GM12891 (cell line): ENCODE measurements around the gene CALML3.

Source experiments
- DNase-seq: peaks from one replicate; pipeline ENCODE4 v3.0.0; 2011; ENCODE audit warnings: low spot score; ENCODE audit not compliant: insufficient read length
- FAIRE-seq: peaks from 2 replicates; lab custom pipeline; 2011; peaks lifted over from hg19 to GRCh38; lab: Jason Lieb, UNC
- PAX5 ChIP-seq: IDR thresholded peaks from 2 replicates; pipeline ENCODE4 v1.6.1; 2011; ENCODE audit warnings: low read length, moderate library complexity, mild to moderate bottlenecking; ENCODE audit not compliant: insufficient read depth, severe bottlenecking
- POLR2A ChIP-seq: IDR thresholded peaks from 2 replicates; pipeline ENCODE4 v1.6.1; 2011; ENCODE audit warnings: low read depth, low read length, control low read depth
- POLR2AphosphoS5 ChIP-seq: IDR thresholded peaks from 2 replicates; pipeline ENCODE4 v1.6.1; 2011; ENCODE audit warnings: low read depth, low read length, control low read depth
- POU2F2 ChIP-seq: IDR thresholded peaks from 2 replicates; pipeline ENCODE4 v1.6.1; 2011; ENCODE audit warnings: low read depth, mild to moderate bottlenecking, control low read depth, low read length, moderate library complexity
- SPI1 ChIP-seq: IDR thresholded peaks from 2 replicates; pipeline ENCODE4 v1.6.1; 2011; ENCODE audit warnings: low read depth, low read length, control low read depth
- TAF1 ChIP-seq: IDR thresholded peaks from 2 replicates; pipeline ENCODE4 v1.6.1; 2011; ENCODE audit warnings: low read depth, low read length, control low read depth

Gene CALML3

DNA sequence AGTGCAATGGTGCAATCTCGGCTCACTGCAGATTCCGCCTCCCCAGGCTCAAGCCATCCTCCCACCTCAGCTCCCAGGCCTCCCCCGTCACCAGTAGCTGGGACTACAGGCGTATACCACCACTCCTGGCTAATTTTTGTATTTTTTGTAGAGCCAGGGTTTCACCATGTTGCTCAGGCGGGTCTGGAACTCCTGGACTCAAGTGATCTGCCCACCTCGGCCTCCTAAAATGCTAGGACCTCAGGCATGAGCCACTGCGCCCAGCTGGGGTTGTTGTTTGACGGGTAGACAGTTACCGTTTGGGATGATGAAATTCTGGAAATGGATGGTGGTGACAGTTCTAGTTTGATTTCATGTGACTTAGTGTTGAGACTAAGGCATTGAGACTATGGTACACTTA is 15.3 kb downstream of the CALML3 start:
- DNase-seq, result no peak
- no peak for TF ChIP-seq PAX5
- no peak for TF ChIP-seq SPI1
- no peak for TF ChIP-seq TAF1
- no peak for TF ChIP-seq POU2F2
- TF ChIP-seq POLR2A, result no peak
- TF ChIP-seq POLR2AphosphoS5, result no peak
- no peak for FAIRE-seq

DNA sequence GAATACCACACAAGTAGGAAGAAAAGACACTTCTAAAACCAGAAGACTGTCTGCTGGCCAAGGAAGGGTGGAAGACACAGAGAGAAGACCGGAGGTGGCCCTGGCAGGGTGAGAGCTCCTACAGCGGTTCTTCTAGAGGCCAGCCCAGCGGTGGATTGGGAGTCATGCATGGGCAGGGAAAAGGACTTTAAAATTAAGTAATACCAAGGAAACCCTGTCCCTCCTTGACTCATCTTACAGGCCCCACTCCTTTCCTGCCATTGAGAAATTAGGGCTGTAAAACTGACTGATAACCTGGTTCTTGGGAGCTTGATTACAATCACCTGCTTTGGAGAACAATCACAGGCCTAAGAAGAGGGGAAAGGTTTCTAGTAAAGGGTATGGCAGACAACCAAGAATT is 16.1 kb downstream of the CALML3 start:
- FAIRE-seq (no peak), DNase-seq (no peak)
- TF ChIP-seq SPI1, result no peak
- TF ChIP-seq PAX5, result no peak
- TF ChIP-seq POLR2AphosphoS5, result no peak

DNA sequence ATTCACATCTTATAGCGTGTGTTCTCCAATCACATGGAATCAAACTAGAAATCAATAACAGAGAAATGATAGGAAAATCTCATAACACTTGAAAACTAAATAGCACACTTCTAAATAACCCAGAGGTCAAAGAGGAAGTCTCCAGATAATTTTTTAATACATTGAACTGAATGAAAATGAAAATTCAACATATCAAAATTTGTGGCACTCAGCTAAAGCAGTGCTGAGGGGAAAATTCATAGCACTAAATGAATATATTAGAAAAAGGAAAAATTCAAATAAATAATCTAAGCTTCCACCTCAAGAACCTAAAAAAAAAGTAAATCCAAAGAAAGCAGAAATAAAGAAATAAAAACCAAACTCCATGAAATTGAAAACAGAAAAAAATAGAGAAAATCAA is 17.3 kb downstream of the CALML3 start:
- no peak for FAIRE-seq
- no peak for DNase-seq
- no peak for TF ChIP-seq POU2F2
- no peak for TF ChIP-seq SPI1
- no peak for TF ChIP-seq PAX5
- no peak for TF ChIP-seq TAF1
- TF ChIP-seq POLR2A, result no peak
- no peak for TF ChIP-seq POLR2AphosphoS5

DNA sequence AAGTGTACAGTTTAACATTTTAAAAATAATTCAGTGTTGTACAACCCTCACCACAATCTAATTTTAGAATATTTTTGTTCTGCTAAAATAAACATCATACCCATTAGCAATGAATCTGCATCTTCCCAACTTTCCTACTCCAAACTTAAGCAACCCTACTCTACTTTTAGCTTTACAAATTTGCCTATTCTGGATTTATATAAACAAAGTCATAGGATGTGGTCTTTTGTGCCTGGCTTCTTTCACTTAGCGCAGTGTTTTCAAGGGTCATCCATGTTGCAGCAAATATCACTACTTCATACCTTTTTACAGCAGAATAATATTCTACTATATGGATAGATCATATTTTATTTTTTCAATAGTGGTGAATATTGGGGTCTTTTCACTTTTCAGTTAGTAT is 18.9 kb downstream of the CALML3 start:
- DNase-seq, result no peak
- no peak for FAIRE-seq
- TF ChIP-seq POU2F2 (no peak), PAX5 (no peak), SPI1 (no peak), TAF1 (no peak)

DNA sequence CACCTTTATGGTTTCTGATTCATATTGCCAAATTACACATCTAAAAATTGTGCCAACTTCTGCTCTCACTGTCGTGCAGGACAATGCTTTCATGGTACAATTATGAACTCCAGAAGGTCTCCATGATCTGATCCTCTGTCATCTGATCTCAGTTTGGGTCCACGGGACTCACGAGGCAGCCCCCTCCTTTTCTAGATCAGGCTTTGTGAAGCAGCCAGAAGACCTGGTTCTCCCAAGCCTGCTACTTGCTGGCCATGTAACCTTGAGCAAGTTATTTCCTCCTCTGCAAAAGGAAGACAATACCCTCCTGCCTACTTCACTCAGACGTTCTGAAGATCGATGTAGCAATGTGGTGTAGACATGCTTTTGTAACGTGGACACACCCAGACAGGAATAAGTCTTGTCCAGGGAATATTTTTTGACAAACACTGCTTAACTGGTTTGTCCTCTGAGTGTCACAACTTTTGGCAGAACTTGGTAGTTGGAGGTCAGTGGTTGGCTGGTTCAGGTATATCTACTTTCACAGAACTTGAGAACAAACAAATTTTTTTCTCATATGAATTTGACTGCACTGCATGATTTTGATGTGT is 19.6 kb downstream of the CALML3 start:
- DNase-seq (no peak), FAIRE-seq (no peak)
- no peak for TF ChIP-seq TAF1
- TF ChIP-seq POU2F2, result no peak
- TF ChIP-seq SPI1, result no peak
- no peak for TF ChIP-seq PAX5
- no peak for TF ChIP-seq POLR2AphosphoS5
- no peak for TF ChIP-seq POLR2A

DNA sequence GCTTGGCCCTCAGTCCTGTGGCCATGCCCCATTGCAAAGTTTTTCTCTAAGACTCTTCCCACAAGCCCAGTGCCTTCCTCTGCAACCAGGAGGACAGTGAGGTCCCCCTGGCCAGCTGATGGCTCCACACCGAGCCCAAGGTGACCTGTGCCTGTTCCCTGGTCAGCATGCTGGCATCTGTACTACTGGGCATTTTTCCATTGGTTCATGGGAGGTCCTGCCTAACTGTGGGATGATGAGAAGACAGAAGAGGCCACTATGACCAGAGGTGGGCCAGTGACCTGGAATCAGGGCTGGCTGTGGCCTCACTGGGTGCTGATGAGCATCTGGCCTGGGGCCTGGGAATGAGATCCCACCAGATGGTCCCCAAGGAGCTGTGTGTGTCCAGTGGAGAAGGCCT is 20.2 kb downstream of the CALML3 start:
- TF ChIP-seq POLR2A, result no peak
- TF ChIP-seq POU2F2, result no peak
- TF ChIP-seq SPI1, result no peak
- no peak for TF ChIP-seq PAX5
- no peak for TF ChIP-seq TAF1
- TF ChIP-seq POLR2AphosphoS5, result no peak
- FAIRE-seq (no peak), DNase-seq (no peak)

DNA sequence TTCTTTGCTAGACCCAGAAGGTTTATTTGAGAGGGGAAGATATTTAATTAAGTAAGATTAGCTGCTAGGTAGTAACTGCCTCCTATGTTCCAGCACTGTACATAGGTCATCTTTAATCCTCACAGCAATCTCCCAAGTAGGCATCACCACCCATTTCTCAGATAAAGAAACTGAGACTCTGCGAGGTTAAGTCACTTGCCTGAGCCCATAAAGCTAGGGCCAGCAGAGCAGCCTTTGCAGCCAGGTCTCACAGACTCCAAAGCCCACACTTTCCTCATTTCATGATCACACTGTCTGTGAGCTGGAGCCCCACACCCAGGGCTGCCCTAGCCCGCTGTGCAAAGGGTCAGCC is 20.6 kb downstream of the CALML3 start:
- DNase-seq, result no peak
- no peak for FAIRE-seq
- no peak for TF ChIP-seq POLR2A
- TF ChIP-seq POLR2AphosphoS5, result no peak
- no peak for TF ChIP-seq PAX5
- TF ChIP-seq POU2F2, result no peak
- no peak for TF ChIP-seq TAF1
- no peak for TF ChIP-seq SPI1

DNA sequence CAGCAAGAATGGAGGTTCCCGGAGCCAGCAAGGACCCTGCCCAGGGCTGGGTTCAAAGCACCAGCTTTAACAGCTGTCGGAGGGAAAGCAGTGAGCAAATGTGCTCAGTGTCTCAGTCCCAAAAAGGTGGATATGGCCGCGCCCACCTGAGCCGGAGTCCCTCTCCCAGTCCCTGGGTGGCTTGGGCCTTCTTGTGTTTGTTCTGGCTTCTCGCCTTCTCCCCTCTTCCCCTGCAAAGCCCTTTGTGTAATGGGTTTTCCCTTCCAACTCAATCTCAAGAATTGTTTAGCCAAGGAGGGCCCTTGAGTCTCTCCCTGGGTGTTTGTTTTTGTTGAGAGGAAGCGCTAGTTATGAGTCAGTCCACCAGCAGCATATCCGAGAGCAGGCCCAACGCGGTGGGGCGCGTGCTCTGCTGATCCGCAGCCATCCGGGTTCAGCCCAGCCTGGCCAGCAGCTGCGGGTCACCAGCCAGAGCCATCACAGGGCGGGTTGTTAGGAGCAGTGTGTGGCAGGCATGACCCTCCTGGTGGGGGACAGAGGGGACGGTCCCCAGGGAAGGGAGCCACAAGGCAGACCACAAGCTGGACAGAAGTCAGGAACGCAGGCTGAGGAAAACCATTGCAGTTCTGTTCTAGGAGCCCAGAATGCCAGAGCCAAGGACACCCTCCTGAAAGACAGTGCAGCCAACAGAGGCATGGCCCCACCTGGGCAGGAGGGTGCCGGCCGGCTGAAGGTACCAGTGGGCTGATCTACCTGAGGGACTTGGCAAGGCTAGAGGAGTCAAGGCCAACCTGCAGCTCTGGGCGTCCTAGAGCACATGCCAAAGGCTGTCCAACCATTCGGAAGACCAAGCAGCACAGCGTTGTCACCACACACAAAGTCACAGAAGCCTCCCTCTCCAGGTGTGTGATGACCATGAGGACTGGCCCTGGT is 21.3 kb downstream of the CALML3 start:
- TF ChIP-seq POU2F2 (no peak), POLR2AphosphoS5 (no peak), TAF1 (no peak), POLR2A (no peak), SPI1 (no peak), PAX5 (no peak)
- FAIRE-seq, result no peak
- no peak for DNase-seq

DNA sequence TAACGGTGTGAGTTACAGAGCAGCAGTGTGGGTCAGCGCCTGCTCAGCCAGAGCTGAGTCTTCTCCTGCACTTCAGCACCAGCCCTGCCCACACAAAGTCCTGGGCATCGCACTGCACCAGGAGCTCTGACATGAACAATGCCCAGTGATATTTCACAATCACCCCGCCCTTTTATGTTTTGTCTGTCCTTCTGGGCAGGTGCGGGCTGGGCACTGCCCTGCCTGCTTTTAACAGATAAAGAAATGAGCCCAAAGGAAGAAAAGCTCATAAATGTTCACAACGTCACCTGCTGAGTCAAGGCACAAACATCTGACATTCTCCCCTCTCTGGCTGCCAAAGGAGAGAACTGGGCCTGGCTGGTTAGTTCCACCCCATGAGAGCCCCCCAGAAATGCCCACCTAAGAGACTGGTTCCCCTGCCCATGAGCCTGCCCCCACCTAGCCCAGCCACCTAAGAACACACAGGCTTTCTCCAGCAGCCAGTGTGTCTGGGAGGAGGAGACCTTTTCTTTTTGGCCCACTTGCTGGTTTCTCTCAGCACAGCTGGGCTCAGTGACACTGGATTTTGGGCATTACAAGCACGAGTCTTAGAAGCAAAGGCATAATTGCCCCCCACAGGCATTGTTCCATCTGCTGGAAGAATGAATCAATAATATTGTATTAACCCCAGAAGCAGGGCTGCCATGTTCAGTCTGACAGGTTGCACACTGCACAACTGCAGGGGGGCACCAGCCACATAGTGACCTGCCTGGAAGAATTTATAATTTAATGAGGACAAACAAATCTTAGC is 22.3 kb downstream of the CALML3 start:
- DNase-seq (no peak), FAIRE-seq (no peak)
- TF ChIP-seq TAF1, result no peak
- no peak for TF ChIP-seq SPI1
- no peak for TF ChIP-seq PAX5
- TF ChIP-seq POLR2A, result no peak
- no peak for TF ChIP-seq POU2F2
- TF ChIP-seq POLR2AphosphoS5, result no peak

DNA sequence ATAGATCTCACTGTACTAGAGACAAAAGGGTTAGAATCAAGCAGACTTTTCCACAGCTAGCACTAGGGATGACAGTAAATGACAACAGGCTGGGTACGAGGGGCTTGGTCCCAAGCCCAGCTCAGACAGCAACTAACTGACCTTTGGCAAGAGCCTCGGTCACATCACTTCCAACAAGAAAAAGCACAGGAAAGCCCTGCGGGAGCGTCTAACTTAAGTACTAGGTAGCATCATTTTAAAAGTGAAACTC is 22.8 kb downstream of the CALML3 start:
- FAIRE-seq (no peak), DNase-seq (no peak)
- no peak for TF ChIP-seq POU2F2
- no peak for TF ChIP-seq POLR2A
- no peak for TF ChIP-seq PAX5
- no peak for TF ChIP-seq POLR2AphosphoS5
- no peak for TF ChIP-seq TAF1
- no peak for TF ChIP-seq SPI1
